Measurements from ENCODE around the gene CLIP2. TPM values are rescaled to one million over a fixed set of nuclear protein-coding genes. Genes with fewer than 3 reads are reported as not detected.

Gene CLIP2
- total RNA-seq, 1 donor from 2014 or later = 44.9 TPM

- DNase-seq (ENCODE audit: low read depth) = no peak
Measured at GRCh38 chr7:74271742-74272141, 17.5 kb upstream of the CLIP2 start.

- peak; percentile 98 for DNase-seq (ENCODE audit: low read depth)
Measured at GRCh38 chr7:74272305-74273038, 16.7 kb upstream of the CLIP2 start.

- DNase-seq (ENCODE audit: low read depth) = no peak
Measured at GRCh38 chr7:74275401-74275881, 13.8 kb upstream of the CLIP2 start.

GRCh38 chr7:74277636-74278035, 11.6 kb upstream of the CLIP2 start:
- no peak for DNase-seq (ENCODE audit: low read depth)

GRCh38 chr7:74280985-74281384, 8.2 kb upstream of the CLIP2 start:
- DNase-seq (ENCODE audit: low read depth) = no peak

GRCh38 chr7:74282748-74283459, 6.3 kb upstream of the CLIP2 start:
- DNase-seq (ENCODE audit: low read depth) = no peak

GRCh38 chr7:74283858-74284447, 5.3 kb upstream of the CLIP2 start:
- DNase-seq (ENCODE audit: low read depth) = no peak

- DNase-seq (ENCODE audit: low read depth) = no peak
Measured at GRCh38 chr7:74284781-74285259, 4.4 kb upstream of the CLIP2 start.

- DNase-seq (ENCODE audit: low read depth) = no peak
Measured at GRCh38 chr7:74286131-74286530, 3.1 kb upstream of the CLIP2 start.

GRCh38 chr7:74287303-74288033, 1.7 kb upstream of the CLIP2 start:
- DNase-seq (ENCODE audit: low read depth) = no peak

- DNase-seq (ENCODE audit: low read depth) = no peak
Measured at GRCh38 chr7:74288034-74288881, 949 bp upstream of the CLIP2 start.

GRCh38 chr7:74289659-74290552, 699 bp downstream of the CLIP2 start:
- no peak for DNase-seq (ENCODE audit: low read depth)

GRCh38 chr7:74290553-74290950, 1.3 kb downstream of the CLIP2 start:
- DNase-seq (ENCODE audit: low read depth) = no peak

- DNase-seq (ENCODE audit: low read depth) = no peak
Measured at GRCh38 chr7:74290981-74291441, 1.8 kb downstream of the CLIP2 start.

- no peak for DNase-seq (ENCODE audit: low read depth)
Measured at GRCh38 chr7:74291535-74291934, 2.3 kb downstream of the CLIP2 start.

GRCh38 chr7:74292757-74293576, 3.8 kb downstream of the CLIP2 start:
- no peak for DNase-seq (ENCODE audit: low read depth)

GRCh38 chr7:74293577-74293908, 4.3 kb downstream of the CLIP2 start:
- DNase-seq (ENCODE audit: low read depth) = no peak

GRCh38 chr7:74294191-74294998, 5.2 kb downstream of the CLIP2 start:
- DNase-seq (ENCODE audit: low read depth) = no peak
